Breast epithelium (tissue), 3 donors: ENCODE data around the gene PLCXD1.

Source experiments
- CTCF ChIP-seq, 3 donors: fragments of 450-650 bp; IDR thresholded peaks; one replicate each; pipeline ENCODE4 v1.5.1; 2016 to 2017; ENCODE audit warnings: antibody characterized with exemption in 3 of 3, mild to moderate bottlenecking in 3 of 3, moderate library complexity in 3 of 3
- POLR2A ChIP-seq: fragments of 450-650 bp; IDR thresholded peaks from one replicate; pipeline ENCODE4 v1.6.1; 2016; ENCODE audit warnings: antibody characterized with exemption, mild to moderate bottlenecking, moderate library complexity

GRCh38 chrX:350534-351323 lies 69.5 kb downstream of the PLCXD1 start:
- TF ChIP-seq CTCF (IDR thresholded peaks at IDR 0.05) (no peak), POLR2A (no peak)
